HuH-7 (cell line): ENCODE data around the gene MAOB.
"Not testable (repeated sequence)": the region's sequence is repeated elsewhere in the genome, so short reads cannot be mapped to it uniquely, and the experiment has no call there.

Source experiments
- DNase-seq: peaks from one replicate; pipeline ENCODE4 v3.0.0; 2011; ENCODE audit warnings: low spot score

Gene MAOB

DNA sequence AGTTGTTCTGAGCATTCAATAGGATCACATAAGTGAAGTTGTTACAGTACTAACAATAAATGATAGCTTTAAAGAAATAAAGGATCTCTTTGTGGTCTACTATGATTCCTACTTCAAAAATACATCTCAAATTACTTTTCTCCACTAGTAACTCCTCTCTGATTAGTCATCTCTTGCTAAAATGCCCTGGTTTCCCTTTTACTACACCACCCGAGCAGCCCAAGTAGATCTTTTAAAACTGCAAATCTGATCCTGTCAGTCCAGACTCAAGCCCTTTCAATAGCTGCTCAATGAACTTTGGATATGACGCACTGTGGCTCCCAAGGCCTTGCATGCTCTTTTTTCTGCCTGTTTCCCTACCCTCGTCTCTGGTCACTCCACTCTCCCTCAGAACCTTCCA lies 128.6 kb downstream of the MAOB start:
- DNase-seq, result no peak

GRCh38 chrX:43750248-43750676 lies 132.0 kb downstream of the MAOB start:
- peak; percentile 6 for DNase-seq

DNA sequence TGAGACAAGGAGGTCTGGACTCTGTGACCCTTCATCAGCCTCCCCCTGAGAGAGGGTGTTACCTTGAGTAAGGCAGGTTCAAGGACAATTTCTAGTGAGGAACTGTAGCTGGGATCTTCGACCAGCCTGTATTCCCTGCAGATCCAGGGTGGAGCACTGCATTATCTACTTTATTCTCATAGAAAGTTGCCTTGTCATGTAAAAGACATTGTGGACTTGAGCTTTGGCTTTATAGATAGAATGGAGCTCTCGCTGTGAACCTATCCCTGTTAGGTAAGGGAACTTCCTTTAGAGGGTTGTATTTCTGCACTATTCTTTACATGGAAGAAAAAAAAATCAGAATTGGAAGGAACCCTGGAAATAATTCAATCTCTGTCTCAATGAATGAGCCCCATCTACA lies 134.8 kb downstream of the MAOB start:
- no peak for DNase-seq

DNA sequence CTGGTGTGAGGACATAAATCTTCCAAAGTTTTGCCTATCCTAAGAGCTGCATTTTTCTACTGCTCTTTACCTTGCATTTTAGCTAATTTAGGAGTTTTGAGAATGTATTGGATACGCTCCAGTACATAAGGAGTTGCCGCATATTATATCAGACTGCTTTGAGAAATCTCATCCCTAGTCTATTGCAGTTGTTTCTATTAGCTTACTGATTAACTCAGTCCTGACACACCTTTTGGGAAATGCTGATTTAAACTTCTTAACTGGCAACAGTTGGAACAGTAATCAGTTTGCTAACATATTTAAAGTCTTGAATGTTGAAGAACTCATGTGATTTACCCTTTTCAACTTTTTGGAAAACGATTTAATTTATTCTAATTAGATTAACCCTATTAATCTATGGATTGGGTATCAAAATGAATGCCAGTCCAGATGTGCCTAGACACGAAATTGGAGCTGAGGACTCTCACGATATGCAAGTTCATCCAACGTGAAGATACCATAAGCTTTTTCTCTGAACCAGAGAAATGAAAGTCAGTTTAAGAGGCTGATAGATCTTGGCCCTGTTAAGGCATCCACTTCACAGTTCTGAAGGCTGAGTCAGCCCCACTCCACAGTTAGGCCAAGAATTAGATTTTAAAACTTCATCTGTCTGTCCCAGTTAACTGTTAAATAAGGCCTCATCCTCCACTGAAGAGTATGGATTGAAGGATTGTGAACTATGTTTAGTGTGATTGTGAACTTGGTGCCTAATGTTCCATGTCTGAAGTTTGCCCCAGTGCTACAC lies 136.1 kb downstream of the MAOB start:
- no peak for DNase-seq

- no peak for DNase-seq
Observed at GRCh38 chrX:43744284-43744683, 138.0 kb downstream of the MAOB start.

- no peak for DNase-seq
Observed at GRCh38 chrX:43743100-43743822, 139.0 kb downstream of the MAOB start.

DNA sequence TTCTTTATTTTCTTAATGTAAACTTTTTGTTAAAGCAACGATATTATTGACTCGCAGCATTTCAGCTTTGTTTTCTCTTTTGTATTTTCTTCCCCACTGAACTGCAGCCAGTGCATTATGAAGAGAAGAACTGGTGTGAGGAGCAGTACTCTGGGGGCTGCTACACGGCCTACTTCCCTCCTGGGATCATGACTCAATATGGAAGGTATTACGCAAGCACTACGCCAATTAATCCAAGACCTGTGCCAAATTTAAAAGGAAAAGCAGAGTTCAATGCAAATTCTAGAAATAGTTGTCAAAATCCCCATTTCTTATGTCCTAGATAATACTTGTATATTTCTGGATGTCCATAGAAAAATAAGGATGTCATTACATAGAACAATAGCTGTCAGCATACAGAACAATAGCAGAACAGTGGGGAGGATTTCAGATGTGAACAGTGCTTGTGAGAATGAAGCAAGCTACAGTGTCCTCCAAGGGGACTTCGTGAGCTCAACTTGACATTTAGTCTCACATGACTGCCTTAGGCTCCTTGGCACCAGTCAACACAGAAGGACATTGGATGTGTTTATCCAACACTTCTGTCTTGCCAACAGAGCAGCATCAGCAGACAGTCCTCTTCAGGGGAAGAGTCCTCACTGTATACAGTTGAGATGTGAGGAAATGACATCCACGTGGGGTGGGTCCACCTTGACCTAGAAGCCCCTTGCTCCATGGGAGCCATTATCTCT lies 140.2 kb downstream of the MAOB start:
- DNase-seq, result no peak

GRCh38 chrX:43735957-43736356 lies 146.3 kb downstream of the MAOB start:
- no peak for DNase-seq

- DNase-seq, result no peak
Observed at GRCh38 chrX:43735534-43735933, 146.7 kb downstream of the MAOB start.

DNA sequence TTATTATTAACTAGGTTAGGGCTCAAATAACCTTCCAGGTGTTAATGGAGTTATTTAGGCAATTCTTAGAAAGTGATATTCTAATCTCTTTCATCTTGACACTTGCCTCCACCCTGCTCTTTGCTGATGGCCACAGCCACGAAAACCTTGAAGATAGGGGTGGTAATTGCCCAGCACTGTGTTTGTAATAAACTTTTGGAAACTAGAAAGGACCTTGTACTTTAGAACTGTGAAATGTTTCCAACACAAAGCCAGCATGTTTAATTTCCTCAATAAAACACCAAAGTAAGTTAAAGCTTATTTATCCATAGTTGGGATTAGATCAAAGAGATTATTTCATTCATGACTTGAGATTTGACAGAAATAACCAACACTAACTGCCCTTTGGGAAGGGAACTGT lies 147.8 kb downstream of the MAOB start:
- no peak for DNase-seq

DNA sequence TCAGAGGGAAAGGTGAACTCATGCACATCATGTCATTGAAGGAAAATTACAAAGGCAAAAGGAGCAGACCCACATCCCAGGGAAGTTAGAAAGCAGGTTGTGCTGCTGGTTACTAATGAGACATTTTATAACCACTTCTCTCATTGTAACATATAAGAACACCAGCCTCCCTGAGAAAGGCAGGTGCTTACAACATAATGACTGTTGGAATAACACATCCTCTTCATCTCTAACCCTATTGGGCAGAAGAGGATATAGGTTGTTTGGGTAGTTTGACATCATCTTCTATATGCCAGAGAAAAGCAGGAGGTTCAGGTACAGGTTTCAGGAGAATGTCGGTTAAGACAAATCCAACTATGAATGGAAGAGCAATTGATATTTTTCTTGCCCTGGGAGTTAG lies 148.6 kb downstream of the MAOB start:
- no peak for DNase-seq

DNA sequence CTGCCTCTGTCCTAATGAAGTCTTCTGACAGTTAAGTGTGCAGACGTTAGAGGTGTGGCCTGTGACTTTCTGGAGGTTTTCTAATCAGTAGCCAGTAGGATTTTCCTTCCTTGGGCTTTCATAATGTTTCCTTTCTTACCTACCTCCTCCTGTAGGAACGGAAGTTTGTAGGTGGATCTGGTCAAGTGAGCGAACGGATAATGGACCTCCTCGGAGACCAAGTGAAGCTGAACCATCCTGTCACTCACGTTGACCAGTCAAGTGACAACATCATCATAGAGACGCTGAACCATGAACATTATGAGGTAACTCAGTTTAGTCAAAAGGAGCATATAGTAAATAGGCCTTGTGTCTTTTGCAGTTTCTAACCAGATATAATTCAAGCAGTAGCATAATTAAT lies 151.2 kb downstream of the MAOB start:
- no peak for DNase-seq

DNA sequence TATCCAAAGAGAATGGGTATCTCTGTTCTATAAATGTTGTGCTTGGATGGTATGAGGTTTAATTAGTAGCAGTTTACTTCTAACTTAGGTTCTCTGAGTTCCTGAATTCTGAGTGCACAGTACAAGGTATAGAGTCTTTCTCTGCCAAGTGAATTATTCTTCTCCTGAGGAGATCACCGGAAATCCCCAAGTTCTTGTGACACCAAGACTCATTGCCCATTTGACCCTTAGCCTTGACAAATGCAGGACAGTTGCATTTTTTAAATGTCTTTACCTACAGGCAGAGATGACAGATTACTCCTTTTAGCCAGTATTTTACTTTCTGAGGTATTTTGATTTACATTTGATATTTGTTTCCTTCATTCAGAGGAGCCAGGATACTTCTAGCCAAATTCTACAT lies 153.3 kb downstream of the MAOB start:
- no peak for DNase-seq

DNA sequence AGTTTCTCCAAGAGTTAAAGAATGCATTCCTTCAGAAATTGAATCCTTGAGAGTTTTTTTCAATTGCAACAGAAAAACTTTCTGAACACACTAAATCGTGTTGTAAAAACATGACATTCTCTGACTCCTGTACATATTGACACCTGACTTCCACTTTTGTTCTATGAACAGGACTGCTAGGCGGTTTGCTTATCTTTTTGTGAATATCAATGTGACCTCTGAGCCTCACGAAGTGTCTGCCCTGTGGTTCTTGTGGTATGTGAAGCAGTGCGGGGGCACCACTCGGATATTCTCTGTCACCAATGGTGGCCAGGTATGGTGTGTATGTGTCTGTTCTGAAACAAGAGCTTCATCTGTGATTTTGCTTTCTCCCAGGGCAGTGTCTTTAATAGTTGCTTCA lies 154.2 kb downstream of the MAOB start:
- no peak for DNase-seq

- not testable (repeated sequence) for DNase-seq
Observed at GRCh38 chrX:43727254-43727653, 155.0 kb downstream of the MAOB start.

GRCh38 chrX:43725227-43725626 lies 157.0 kb downstream of the MAOB start:
- not testable (repeated sequence) for DNase-seq

DNA sequence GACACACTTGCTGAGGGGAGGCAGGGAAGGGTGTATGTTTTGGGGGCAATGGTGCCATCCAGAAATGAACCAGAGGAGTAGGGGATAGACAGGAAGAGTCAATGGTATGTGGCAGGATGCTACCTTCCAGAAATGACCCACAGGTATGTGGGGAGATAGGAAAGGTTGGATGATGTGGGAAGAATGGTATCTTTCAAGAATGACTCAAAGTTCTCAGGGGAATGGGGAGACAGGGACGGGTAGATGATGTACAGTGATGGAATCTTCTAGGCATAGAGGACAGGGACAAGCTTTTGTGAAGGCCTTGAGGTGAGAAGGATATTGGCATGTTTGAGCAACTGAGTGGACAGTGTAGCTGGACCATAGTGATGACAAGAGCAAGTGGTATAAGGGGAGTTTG lies 161.3 kb downstream of the MAOB start:
- no peak for DNase-seq

GRCh38 chrX:43720082-43720481 lies 162.2 kb downstream of the MAOB start:
- no peak for DNase-seq

- no peak for DNase-seq
Observed at GRCh38 chrX:43718956-43719355, 163.3 kb downstream of the MAOB start.

- no peak for DNase-seq
Observed at GRCh38 chrX:43718546-43718945, 163.7 kb downstream of the MAOB start.

DNA sequence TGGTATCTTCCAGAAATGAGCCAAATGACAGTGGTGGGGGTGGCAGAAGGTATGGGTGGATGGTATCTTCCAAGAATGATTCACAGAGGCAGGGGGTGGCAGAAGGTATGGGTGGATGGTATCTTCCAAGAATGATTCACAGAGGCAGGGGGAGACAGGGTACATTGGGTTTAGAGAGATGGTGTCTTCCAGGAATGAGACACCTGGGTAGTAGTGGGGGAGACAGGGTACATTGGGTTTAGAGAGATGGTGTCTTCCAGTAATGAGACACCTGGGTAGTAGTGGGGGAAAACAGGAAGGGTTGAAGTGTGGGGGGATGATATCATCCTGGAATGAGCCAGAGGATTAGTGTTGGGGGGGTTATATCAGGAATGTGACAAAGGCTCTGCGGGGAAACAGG lies 164.2 kb downstream of the MAOB start:
- no peak for DNase-seq

DNA sequence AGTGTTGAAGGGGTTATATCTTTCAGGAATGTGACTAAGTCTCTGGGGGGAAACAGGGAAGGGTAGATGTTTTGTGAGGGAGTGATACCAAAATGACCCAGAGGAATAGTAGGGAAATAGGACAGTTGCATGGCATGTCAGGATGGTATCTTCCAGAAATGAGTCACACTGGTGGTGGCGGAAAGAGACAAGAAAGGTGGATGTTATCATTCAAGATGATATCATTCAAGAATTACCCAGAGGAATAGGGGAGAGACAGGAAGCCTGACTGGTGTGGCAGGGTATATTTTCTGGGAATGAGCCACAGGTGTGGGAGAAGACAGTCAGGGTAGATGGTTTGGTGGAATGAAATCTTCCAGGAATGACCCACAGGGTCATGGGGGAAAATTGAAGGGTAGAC lies 165.1 kb downstream of the MAOB start:
- no peak for DNase-seq

DNA sequence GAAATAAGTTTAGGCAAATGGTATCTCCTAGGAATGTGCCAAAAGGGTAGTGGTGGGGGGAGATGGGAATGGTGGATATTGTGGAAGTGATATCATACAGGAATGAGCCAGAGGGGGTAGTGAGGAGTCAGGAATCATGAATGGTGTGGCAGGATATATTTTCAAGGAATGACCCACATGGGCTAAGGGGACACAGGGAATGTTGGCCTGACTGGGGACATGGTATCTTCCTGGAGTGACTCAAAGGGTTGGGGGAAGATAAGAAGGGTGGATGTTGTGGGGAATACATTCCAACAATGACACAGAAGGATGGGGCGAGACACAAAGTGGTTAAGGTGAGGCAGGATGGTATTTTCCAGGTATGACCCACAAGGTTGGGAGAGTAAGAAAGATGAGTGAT lies 165.6 kb downstream of the MAOB start:
- no peak for DNase-seq
